Measurements from ENCODE around the gene SCNM1.

SCNM1 gene

GRCh38 chr1:151189637-151190445, 23.9 kb downstream of the SCNM1 start, which contains the start of gene VPS72 (continued):
- TF ChIP-seq, protein P1, sequence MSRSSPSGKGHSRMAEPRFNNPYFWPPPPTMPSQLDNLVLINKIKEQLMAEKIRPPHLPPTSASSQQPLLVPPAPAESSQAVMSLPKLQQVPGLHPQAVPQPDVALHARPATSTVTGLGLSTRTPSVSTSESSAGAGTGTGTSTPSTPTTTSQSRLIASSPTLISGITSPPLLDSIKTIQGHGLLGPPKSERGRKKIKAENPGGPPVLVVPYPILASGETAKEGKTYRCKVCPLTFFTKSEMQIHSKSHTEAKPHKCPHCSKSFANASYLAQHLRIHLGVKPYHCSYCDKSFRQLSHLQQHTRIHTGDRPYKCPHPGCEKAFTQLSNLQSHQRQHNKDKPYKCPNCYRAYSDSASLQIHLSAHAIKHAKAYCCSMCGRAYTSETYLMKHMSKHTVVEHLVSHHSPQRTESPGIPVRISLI (tag by site-specific recombination; IDR thresholded peaks at IDR 0.05), result no peak
- TF ChIP-seq, protein P2, sequence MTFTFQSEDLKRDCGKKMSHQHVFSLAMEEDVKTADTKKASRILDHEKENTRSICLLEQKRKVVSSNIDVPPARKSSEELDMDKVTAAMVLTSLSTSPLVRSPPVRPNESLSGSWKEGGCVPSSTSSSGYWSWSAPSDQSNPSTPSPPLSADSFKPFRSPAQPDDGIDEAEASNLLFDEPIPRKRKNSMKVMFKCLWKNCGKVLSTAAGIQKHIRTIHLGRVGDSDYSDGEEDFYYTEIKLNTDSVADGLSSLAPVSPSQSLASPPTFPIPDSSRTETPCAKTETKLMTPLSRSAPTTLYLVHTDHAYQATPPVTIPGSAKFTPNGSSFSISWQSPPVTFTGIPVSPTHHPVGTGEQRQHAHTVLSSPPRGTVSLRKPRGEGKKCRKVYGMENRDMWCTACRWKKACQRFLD (tag by site-specific recombination; IDR thresholded peaks at IDR 0.05), result no peak
- TF ChIP-seq ZNF433 (tag by site-specific recombination; IDR thresholded peaks at IDR 0.05; ENCODE audit: low read depth) (no peak), ZNF169 (tag by site-specific recombination; IDR thresholded peaks at IDR 0.05) (no peak), ZNF837 (tag by site-specific recombination; IDR thresholded peaks at IDR 0.05) (no peak), BCL6B (tag by site-specific recombination; IDR thresholded peaks at IDR 0.05) (no peak), ZFP3 (tag by site-specific recombination; IDR thresholded peaks at IDR 0.05; ENCODE audit: low read depth) (no peak), OVOL3 (tag by site-specific recombination; IDR thresholded peaks at IDR 0.05) (0 out of 2 replicates have a peak, but pooled peaks have one; percentile 42), ZNF23 (tag by site-specific recombination; IDR thresholded peaks at IDR 0.05; ENCODE audit: borderline replicate concordance) (no peak), ZNF48 (tag by site-specific recombination; IDR thresholded peaks at IDR 0.05) (no peak), ZNF416 (tag by site-specific recombination; IDR thresholded peaks at IDR 0.05) (no peak), ZNF555 (tag by site-specific recombination; conservative IDR thresholded peaks at IDR 0.05) (no peak)

- CTCF ChIA-PET, result interaction anchor here (1.1 kb wide), 2 partner anchors 17 to 62 kb away, joined by 4 to 6 read pairs; partner anchors contain the start of gene PSMD4
Observed at GRCh38 chr1:151192047-151192446, 26.1 kb downstream of the SCNM1 start.

More at GRCh38 chr1:151192047-151192446, 26.1 kb downstream of the SCNM1 start:
- Histone ChIP-seq H3K9me3 (ENCODE audit: control insufficient read depth, insufficient read depth, low read depth, low read length) (no peaks in the 10 kb centered on the region), H3K27ac (ENCODE audit: extremely low read depth, low read depth, low read length) (no peak overlapping the region), H3K36me3 (ENCODE audit: control insufficient read depth in 2 of 2, insufficient read depth in 1 of 2, low read length in 2 of 2) (peaks cover 0 to 1% of the 10 kb centered on the region in 2 experiments; a peak in 1 of 3 replicates), H3K4me3 (ENCODE audit: low read depth, low read length) (no peak overlapping the region), H3K4me1 (ENCODE audit: control insufficient read depth, insufficient read depth, low read length) (no peaks in the 10 kb centered on the region)
- no peak for TF ChIP-seq ZNF837 (tag by site-specific recombination; IDR thresholded peaks at IDR 0.05)
- TF ChIP-seq, protein P3, sequence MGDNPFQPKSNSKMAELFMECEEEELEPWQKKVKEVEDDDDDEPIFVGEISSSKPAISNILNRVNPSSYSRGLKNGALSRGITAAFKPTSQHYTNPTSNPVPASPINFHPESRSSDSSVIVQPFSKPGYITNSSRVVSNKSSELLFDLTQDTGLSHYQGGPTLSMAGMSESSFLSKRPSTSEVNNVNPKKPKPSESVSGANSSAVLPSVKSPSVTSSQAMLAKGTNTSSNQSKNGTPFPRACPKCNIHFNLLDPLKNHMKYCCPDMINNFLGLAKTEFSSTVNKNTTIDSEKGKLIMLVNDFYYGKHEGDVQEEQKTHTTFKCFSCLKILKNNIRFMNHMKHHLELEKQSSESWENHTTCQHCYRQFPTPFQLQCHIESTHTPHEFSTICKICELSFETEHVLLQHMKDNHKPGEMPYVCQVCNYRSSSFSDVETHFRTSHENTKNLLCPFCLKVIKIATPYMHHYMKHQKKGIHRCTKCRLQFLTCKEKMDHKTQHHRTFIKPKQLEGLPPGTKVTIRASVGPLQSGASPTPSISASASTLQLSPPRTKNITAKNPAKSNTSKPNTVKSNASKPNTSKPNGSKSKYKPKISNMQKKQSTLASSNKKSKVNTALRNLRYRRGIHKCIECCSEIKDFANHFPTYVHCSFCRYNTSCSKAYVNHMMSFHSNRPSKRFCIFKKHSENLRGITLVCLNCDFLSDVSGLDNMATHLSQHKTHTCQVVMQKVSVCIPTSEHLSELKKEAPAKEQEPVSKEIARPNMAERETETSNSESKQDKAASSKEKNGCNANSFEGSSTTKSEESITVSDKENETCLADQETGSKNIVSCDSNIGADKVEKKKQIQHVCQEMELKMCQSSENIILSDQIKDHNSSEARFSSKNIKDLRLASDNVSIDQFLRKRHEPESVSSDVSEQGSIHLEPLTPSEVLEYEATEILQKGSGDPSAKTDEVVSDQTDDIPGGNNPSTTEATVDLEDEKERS (tag by site-specific recombination; IDR thresholded peaks at IDR 0.05), result no peak
- TF ChIP-seq PBX3 (CRISPR knock-in tag; IDR thresholded peaks at IDR 0.05), result no peak
- TF ChIP-seq KLF7 (tag by site-specific recombination; IDR thresholded peaks at IDR 0.05; ENCODE audit: borderline replicate concordance), result no peak
- POLR2A ChIA-PET, result no interaction called here

Data from HEK293 (cell line).